ENCODE data around the gene RBM48.

GRCh38 chr7:92584953-92585352 lies 56.4 kb downstream of the RBM48 start:
- no peak for TF ChIP-seq POLR2AphosphoS5 (IDR thresholded peaks at IDR 0.05; ENCODE audit: low read depth, low read length)
- TF ChIP-seq POLR2A (IDR thresholded peaks at IDR 0.05; ENCODE audit: low read depth, low read length), result no peak
- no peak for TF ChIP-seq TAF1 (IDR thresholded peaks at IDR 0.05; ENCODE audit: borderline replicate concordance, low read depth, low read length)
